H1 (cell line): Measurements from ENCODE around the gene LRRC41. TPM values are rescaled to one million over a fixed set of nuclear protein-coding genes. Genes with fewer than 3 reads are reported as not detected.

ENCODE experiments used
- E2F6 ChIP-seq: IDR thresholded peaks from 2 replicates; pipeline ENCODE4 v1.6.1; 2012; ENCODE audit warnings: inconsistent platforms
- PHF8 ChIP-seq: fragments of 200-600 bp; sonication (generic); conservative IDR thresholded peaks from 2 replicates; pipeline ENCODE4 v1.7.1; 2012; ENCODE audit warnings: low read depth, mild to moderate bottlenecking, inconsistent platforms, low read length, moderate library complexity
- POLR2A ChIP-seq, 2 experiments: IDR thresholded peaks; 1 replicate in 1 of 2; 2 replicates in 1 of 2; pipeline ENCODE4 v1.6.1; 2011; ENCODE audit warnings: low read depth in 2 of 2, low read length in 2 of 2, mild to moderate bottlenecking in 2 of 2; ENCODE audit errors: control extremely low read depth in 1 of 2
- RFX5 ChIP-seq: IDR thresholded peaks from 2 replicates; pipeline ENCODE4 v1.6.1; 2011; ENCODE audit warnings: low read depth, low read length, improper control_type of control experiment, borderline replicate concordance
- SAP30 ChIP-seq: fragments of 300-600 bp; sonication (generic); IDR thresholded peaks from 2 replicates; pipeline ENCODE4 v1.7.1; 2012; ENCODE audit warnings: low read length, moderate library complexity, mild to moderate bottlenecking, inconsistent platforms; ENCODE audit not compliant: insufficient read depth, insufficient replicate concordance
- SP4 ChIP-seq: IDR thresholded peaks from 2 replicates; pipeline ENCODE4 v1.6.1; 2012; ENCODE audit warnings: low read length, inconsistent platforms
- TEAD4 ChIP-seq: IDR thresholded peaks from 2 replicates; pipeline ENCODE4 v1.6.1; 2012; ENCODE audit warnings: low read depth, low read length, inconsistent platforms, mixed read lengths
- polyA plus RNA-seq, 7 experiments: library from polyadenylated mRNA; depleted of rRNA in 3 of 7; stranded (reverse) in 5 of 7; unstranded in 2 of 7; fragments of >200 nt in 5 of 7; fragments of 200-250 nt in 2 of 7; gene quantifications; 1 replicate in 5 of 7; 2 replicates in 1 of 7; 4 replicates in 1 of 7; pipeline versions ENCODE4 v1.2.1 to v1.2.3, GENCODE V29; 2011 to 2013; ENCODE audit warnings: missing spikeins in 2 of 7, mixed read lengths in 2 of 7
- total RNA-seq: library from RNA; stranded (reverse); fragmentation: NEBNext Ultra II Directional; extraction: Animal tissue kit (Norgen Biotek cat#: 25700); gene quantifications from 2 replicates; pipeline ENCODE4 v1.2.1, GENCODE V29; 2021
- TF ChIP-seq, protein P1 (sequence below), 3 experiments: IDR thresholded peaks; 1 replicate in 2 of 3; 2 replicates in 1 of 3; pipeline versions ENCODE4 v1.5.1 to v1.6.1; 2011; ENCODE audit warnings: low read length in 3 of 3, mild to moderate bottlenecking in 3 of 3, inconsistent platforms in 2 of 3, low read depth in 1 of 3, moderate library complexity in 1 of 3; ENCODE audit not compliant: insufficient read depth in 1 of 3; ENCODE audit errors: control extremely low read depth in 1 of 3

LRRC41 gene
- total and polyA plus RNA-seq, 2 of the 8 experiments (the other 6 are each of a cell fraction or from before 2014, with no cell fraction given), result 36.8 to 51.2 TPM

DNA sequence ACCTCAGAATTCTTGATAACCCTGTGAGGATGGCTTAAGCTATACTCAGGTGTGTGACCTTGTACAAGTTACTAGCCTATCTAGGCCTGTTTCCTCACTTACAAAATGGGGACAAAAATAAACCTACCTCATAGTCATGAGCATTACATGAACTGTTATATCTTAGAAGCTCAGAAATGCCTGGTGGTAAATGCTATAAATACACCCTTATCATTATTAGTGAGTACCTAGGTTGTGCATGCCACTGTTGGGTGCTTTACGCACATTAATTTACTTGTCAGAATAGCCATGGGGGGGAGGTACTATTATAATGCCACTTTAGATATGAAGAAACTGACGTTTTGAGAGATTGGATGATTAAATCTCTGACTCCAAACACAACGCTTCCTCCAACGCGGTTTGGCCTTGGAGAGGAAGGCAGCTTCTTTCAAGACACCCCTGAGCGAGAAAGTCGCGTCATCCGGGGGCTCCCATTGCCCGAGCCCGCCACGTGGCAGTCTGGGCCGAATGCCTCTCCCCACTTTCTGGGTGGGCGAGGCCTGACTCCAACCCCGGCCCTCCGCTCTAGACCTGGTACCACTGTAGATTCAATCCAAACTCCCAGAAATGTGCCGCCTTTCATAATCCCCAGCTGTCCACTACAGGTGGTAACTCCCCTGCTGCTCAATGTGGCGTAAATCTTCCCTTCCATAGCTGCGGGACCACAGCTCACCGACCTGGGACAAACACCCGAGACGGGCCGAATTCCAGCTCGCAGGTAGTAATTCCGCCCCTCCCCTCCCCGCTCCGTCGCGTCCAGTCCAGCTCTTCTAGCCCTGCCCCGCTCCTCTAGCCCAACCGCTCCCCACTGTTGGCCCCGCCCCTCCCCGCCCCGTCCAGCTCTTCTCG is 56.6 kb downstream of the LRRC41 start (continued):
- TF ChIP-seq TEAD4, result peak; percentile 77; the same call in 1 of the 2 replicates
- TF ChIP-seq SAP30, result peak; percentile 51
- TF ChIP-seq, protein P1, sequence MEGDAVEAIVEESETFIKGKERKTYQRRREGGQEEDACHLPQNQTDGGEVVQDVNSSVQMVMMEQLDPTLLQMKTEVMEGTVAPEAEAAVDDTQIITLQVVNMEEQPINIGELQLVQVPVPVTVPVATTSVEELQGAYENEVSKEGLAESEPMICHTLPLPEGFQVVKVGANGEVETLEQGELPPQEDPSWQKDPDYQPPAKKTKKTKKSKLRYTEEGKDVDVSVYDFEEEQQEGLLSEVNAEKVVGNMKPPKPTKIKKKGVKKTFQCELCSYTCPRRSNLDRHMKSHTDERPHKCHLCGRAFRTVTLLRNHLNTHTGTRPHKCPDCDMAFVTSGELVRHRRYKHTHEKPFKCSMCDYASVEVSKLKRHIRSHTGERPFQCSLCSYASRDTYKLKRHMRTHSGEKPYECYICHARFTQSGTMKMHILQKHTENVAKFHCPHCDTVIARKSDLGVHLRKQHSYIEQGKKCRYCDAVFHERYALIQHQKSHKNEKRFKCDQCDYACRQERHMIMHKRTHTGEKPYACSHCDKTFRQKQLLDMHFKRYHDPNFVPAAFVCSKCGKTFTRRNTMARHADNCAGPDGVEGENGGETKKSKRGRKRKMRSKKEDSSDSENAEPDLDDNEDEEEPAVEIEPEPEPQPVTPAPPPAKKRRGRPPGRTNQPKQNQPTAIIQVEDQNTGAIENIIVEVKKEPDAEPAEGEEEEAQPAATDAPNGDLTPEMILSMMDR (IDR thresholded peaks at IDR 0.05; ENCODE audit: control extremely low read depth in 1 of 3, insufficient read depth in 1 of 3, low read depth in 1 of 3, low read length in 3 of 3), result no peak
- no peak; the same call in 1 of the 2 replicates for TF ChIP-seq RFX5
- TF ChIP-seq PHF8, result peak; percentile 69
- peak; percentile 64 to 72; a peak in 2 of 3 replicates for TF ChIP-seq POLR2A (IDR thresholded peaks at IDR 0.05; ENCODE audit: control extremely low read depth in 1 of 2, low read depth in 2 of 2, low read length in 2 of 2)
- 0 out of 2 replicates have a peak, but pooled peaks have one; percentile 61 for TF ChIP-seq E2F6
- peak; percentile 66; the same call in 1 of the 2 replicates for TF ChIP-seq SP4
